PC-9 (cell line): ENCODE measurements around the gene OR6K3.

ENCODE experiments used
- CTCF ChIP-seq: fragments of 200-600 bp; sonication (generic); conservative IDR thresholded peaks from 2 replicates; pipeline ENCODE4 v1.6.1; 2017; ENCODE audit warnings: mixed run types, antibody characterized with exemption, mild to moderate bottlenecking, moderate library complexity
- EZH2 ChIP-seq: fragments of 200-600 bp; sonication (generic); IDR thresholded peaks from 2 replicates; pipeline ENCODE4 v1.8.0; 2017; ENCODE audit warnings: antibody characterized with exemption, low read depth

- TF ChIP-seq CTCF (no peak), EZH2 (no peak)
These were observed 8.1 kb upstream of the OR6K3 start for GRCh38 chr1:158728510-158729225.
